Measurements from ENCODE around the gene EHMT1. TPM values are rescaled to one million over a fixed set of nuclear protein-coding genes. Genes with fewer than 3 reads are reported as not detected.

The EHMT1 gene
- polyA plus RNA-seq, 2 donors, result 26.6 to 42.3 TPM

DNA sequence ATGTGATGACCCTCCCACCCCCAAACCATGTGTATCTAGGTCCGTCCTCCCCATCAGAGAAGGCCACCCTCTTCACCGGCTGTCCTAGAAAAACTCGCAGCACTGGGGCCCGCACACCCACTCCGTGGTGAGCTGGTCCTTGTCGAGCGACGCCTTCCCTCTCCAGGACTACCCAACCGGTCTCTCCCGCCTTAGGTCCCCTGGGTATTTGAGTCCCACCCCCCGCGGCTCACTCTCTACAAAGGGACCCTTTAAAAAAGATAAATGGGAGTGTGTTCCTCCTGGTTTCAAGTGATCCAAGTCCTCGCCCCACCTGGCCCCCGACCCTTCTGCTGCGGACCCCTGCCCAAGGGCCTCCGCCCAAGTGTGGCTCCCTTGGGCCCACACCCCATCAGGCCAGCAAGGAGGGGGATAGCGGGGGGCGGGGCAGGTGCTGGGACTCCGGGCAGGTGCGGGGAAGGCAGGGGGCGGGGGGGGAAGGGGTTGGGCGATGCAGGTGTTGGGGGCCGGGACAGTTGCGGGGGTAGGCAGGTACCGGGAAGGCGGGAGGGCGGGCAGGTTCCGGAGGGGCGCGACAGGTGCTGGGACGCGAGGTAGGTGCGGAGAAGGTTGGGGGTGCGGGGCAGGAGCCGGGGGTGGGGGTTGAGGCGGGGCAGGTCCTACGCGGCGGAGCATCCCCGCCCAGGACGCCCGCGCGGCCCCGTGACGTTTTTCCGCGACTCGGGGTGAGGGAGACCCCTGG, 14.3 kb upstream of the EHMT1 start:
- Histone ChIP-seq H3K36me3 (ENCODE audit: control insufficient read depth in 2 of 2, insufficient read depth in 2 of 2, low read length in 1 of 2) (peaks cover 0 to 2% of the 10 kb centered on the region in 2 donors), H3K4me1 (ENCODE audit: control insufficient read depth in 2 of 2, insufficient read depth in 2 of 2, low read length in 1 of 2) (peaks cover 13 to 20% of the 10 kb centered on the region in 2 donors), H3K27me3 (ENCODE audit: control insufficient read depth in 1 of 2, insufficient read depth in 2 of 2, low read length in 2 of 2) (no peaks in the 10 kb centered on the region), H3K27ac (ENCODE audit: low read depth in 2 of 2, low read length in 1 of 2) (peak overlapping the region; percentile 74), H3K9me3 (ENCODE audit: control insufficient read depth in 2 of 2, insufficient read depth in 1 of 2, low read depth in 1 of 2, low read length in 1 of 2) (no peaks in the 10 kb centered on the region), H3K4me3 (ENCODE audit: low read depth in 1 of 2, low read length in 2 of 2) (peak overlapping the region; percentile 40 to 54)
- 8 to 13% methylated on average over 33 to 49 of the region's 49 CpGs for WGBS, 2 donors

DNA sequence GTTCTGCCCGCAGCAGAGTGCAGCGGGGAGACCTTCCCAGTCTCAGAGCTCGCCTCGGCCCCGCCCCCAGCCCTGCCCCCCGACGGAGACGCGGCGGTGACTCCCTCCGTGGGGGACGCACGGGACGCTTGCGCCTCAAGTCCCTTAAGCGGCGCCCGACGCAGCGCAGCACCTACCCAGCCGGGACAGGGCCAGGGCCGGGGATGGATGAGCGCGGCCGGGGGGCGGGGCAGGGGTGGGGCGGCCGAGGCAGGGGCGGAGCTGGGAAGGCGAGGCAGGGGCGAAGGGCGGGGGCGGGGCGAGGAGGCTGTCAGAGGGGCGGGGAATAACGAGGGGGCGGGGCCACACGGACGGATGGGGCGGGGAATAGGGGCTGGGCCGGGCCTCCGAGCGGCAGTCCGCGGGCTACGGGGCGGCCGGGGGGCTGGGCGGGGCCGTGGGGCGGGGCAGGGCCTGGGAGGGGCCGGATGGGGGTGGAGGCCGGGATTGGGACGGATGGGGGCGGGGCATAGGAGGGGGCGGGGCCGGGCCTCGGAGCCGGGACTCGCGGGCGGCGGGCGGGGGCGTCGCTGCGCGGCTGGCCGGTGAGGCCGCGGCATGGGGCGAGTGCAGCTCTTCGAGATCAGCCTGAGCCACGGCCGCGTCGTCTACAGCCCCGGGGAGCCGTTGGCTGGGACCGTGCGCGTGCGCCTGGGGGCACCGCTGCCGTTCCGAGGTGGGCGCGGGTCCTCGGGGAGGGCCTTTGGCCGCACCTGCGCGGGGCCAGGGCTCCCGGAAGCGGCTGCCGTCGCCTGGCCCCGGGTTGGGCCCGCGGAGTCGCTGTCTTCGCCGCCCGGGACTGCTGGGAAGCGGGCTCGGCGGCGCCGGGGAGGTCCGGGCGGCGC, 13.4 kb upstream of the EHMT1 start, which contains the start of gene ARRDC1:
Gene ARRDC1, plus strand, starts transcription at position 566 of the 884 bp plus-strand sequence. Its CDS starts 32 bp downstream, at position 598.
- Histone ChIP-seq H3K4me3 (ENCODE audit: low read depth in 1 of 2, low read length in 2 of 2) (peak within 1 kb of the TSS; percentile 79 to 89), H3K27me3 (ENCODE audit: control insufficient read depth in 1 of 2, insufficient read depth in 2 of 2, low read length in 2 of 2) (no peaks in the 10 kb centered on the region), H3K4me1 (ENCODE audit: control insufficient read depth in 2 of 2, insufficient read depth in 2 of 2, low read length in 1 of 2) (peaks cover 13 to 20% of the 10 kb centered on the region in 2 donors), H3K9me3 (ENCODE audit: control insufficient read depth in 2 of 2, insufficient read depth in 1 of 2, low read depth in 1 of 2, low read length in 1 of 2) (no peaks in the 10 kb centered on the region), H3K36me3 (ENCODE audit: control insufficient read depth in 2 of 2, insufficient read depth in 2 of 2, low read length in 1 of 2) (peaks cover 0 to 2% of the 10 kb centered on the region in 2 donors), H3K27ac (ENCODE audit: low read depth in 2 of 2, low read length in 1 of 2) (peak within 1 kb of the TSS; percentile 91 to 94)
- 1% methylated on average over 54 to 111 of the region's 111 CpGs for WGBS, 2 donors

DNA sequence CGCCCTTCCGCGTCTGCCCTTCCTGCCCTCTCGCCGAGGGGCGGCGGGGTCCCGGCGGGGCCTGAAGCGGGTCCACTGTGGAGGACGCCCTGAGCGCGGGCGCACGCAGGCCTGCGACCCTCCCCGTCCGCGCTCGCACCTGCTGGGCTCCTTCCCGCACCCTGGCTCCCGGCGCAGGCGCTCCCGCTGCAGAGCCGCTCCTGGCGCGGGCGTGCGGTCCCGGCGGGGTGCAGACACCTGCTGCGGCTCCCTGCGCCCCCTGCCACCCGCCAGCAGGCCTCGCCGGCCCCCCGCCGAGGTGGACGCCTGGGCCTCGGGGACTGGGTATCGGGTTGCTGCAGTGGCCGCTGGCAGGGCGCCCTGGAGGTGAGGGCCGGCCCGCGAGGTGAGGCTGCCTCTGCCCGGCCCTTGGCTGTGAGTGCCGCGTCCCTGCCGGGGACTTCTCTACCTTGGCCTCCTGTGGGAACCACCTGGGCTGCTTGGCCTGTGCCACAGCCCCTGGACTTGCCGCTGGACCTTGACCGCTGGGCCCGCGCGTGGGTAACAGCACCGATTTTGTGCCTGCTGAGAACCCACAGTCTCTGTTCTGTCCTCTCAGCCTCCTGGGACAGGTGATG, 12.7 kb upstream of the EHMT1 start:
- Histone ChIP-seq H3K27me3 (ENCODE audit: control insufficient read depth in 1 of 2, insufficient read depth in 2 of 2, low read length in 2 of 2) (no peaks in the 10 kb centered on the region), H3K36me3 (ENCODE audit: control insufficient read depth in 2 of 2, insufficient read depth in 2 of 2, low read length in 1 of 2) (peaks cover 0 to 2% of the 10 kb centered on the region in 2 donors), H3K9me3 (ENCODE audit: control insufficient read depth in 2 of 2, insufficient read depth in 1 of 2, low read depth in 1 of 2, low read length in 1 of 2) (no peaks in the 10 kb centered on the region), H3K4me1 (ENCODE audit: control insufficient read depth in 2 of 2, insufficient read depth in 2 of 2, low read length in 1 of 2) (peaks cover 13 to 23% of the 10 kb centered on the region in 2 donors), H3K27ac (ENCODE audit: low read depth in 2 of 2, low read length in 1 of 2) (peak overlapping the region; percentile 91 to 94), H3K4me3 (ENCODE audit: low read depth in 1 of 2, low read length in 2 of 2) (peak overlapping the region; percentile 79 to 89)
- 1 to 3% methylated on average over 46 to 57 of the region's 57 CpGs for WGBS, 2 donors

DNA sequence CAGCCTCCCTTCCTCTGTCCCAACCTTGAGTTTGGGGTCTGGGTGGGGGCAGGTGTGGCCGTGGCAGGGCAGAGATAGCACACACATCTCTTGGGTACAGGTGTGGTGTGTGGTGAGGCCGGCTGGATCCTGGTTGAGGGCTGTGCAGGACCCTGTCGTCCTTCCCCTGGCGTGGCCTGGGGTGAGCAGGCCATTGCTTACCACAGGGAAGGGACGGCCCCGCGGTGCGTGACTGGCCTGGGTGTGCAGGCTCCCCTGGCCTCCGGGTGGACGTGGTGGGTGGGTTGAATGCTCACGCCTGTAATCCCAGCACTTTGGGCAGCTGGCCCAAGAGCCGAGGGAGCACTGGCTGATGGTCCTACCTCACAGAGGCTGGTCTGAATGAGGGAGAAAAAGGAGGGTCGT, 12.1 kb upstream of the EHMT1 start:
- H3K4me3 ChIP-seq (ENCODE audit: low read depth in 1 of 2, low read length in 2 of 2), result peak overlapping the region; percentile 79 to 89
- peak overlapping the region; percentile 91 to 94 for H3K27ac ChIP-seq (ENCODE audit: low read depth in 2 of 2, low read length in 1 of 2)
- no peaks in the 10 kb centered on the region for H3K9me3 ChIP-seq (ENCODE audit: control insufficient read depth in 2 of 2, insufficient read depth in 1 of 2, low read depth in 1 of 2, low read length in 1 of 2)
- H3K4me1 ChIP-seq (ENCODE audit: control insufficient read depth in 2 of 2, insufficient read depth in 2 of 2, low read length in 1 of 2), result peaks cover 15 to 28% of the 10 kb centered on the region in 2 donors
- H3K27me3 ChIP-seq (ENCODE audit: control insufficient read depth in 1 of 2, insufficient read depth in 2 of 2, low read length in 2 of 2), result no peaks in the 10 kb centered on the region
- 34 to 45% methylated on average over 13 of the region's 13 CpGs for WGBS, 2 donors
- peaks cover 0 to 2% of the 10 kb centered on the region in 2 donors for H3K36me3 ChIP-seq (ENCODE audit: control insufficient read depth in 2 of 2, insufficient read depth in 2 of 2, low read length in 1 of 2)

DNA sequence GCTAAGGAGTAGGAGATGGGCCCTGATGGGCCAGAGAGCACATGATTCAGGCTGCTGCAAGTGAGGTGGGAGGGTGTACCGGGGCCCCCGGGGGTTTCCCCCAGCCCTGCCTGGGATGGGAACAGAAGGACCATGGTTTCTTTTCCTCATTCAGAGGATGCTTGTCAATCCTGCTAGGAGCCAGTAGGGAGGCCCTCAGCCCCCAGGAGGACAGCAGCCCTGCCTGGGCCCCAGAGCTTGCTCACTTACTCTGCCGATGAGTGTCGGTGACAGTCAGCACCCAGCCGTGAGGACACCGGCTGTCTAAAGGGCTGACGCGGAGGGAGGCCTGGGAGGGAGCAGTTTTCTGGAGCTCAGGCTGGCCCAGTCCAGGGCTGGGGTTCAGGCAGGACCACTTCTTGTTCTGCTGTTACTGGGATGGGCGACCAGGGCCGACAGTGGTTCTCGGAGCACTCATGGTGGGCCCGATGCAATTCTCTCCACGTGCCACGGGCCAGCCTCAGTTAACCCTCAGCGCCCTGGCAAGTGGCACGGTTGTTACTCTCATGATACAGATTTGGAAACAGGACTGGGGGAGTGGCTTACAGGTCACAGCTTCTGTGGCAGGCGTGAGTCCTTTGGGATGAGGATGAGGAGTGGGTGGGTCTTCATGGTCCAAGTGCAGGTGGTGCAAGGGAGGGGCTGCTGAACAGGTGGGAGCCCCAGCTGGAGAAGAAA, 11.5 kb upstream of the EHMT1 start:
- peaks cover 15 to 34% of the 10 kb centered on the region in 2 donors for H3K4me1 ChIP-seq (ENCODE audit: control insufficient read depth in 2 of 2, insufficient read depth in 2 of 2, low read length in 1 of 2)
- H3K27ac ChIP-seq (ENCODE audit: low read depth in 2 of 2, low read length in 1 of 2), result peak overlapping the region; percentile 55 to 94
- no peaks in the 10 kb centered on the region for H3K27me3 ChIP-seq (ENCODE audit: control insufficient read depth in 1 of 2, insufficient read depth in 2 of 2, low read length in 2 of 2)
- no peaks in the 10 kb centered on the region for H3K9me3 ChIP-seq (ENCODE audit: control insufficient read depth in 2 of 2, insufficient read depth in 1 of 2, low read depth in 1 of 2, low read length in 1 of 2)
- H3K36me3 ChIP-seq (ENCODE audit: control insufficient read depth in 2 of 2, insufficient read depth in 2 of 2, low read length in 1 of 2), result peaks cover 0 to 2% of the 10 kb centered on the region in 2 donors
- H3K4me3 ChIP-seq (ENCODE audit: low read depth in 1 of 2, low read length in 2 of 2), result peak overlapping the region; percentile 79 to 89
- 51 to 53% methylated on average over 17 of the region's 17 CpGs for WGBS, 2 donors

DNA sequence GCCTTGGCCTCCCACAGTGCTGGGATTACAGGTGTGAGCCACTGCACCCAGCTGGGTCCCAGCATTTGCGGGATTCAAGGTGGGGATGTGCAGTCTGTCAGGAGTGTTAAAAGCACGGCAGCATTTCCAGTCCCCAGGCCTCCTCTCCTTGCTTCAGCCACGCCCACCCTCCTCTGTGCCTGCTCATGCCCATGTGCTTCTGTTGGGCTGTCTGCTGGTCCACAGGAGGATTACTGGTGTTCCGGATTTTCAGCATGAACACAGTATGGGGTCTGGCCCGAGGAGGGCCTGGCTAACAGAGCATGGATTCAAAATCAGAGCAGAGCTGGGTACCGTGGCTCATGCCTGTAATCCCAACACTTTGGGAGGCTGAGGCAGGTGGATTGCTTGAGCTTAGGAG, 7.9 kb upstream of the EHMT1 start:
- Histone ChIP-seq H3K9me3 (ENCODE audit: control insufficient read depth in 2 of 2, insufficient read depth in 1 of 2, low read depth in 1 of 2, low read length in 1 of 2) (no peaks in the 10 kb centered on the region), H3K4me3 (ENCODE audit: low read depth in 1 of 2, low read length in 2 of 2) (no peak overlapping the region), H3K4me1 (ENCODE audit: control insufficient read depth in 2 of 2, insufficient read depth in 2 of 2, low read length in 1 of 2) (peaks cover 13 to 45% of the 10 kb centered on the region in 2 donors), H3K36me3 (ENCODE audit: control insufficient read depth in 2 of 2, insufficient read depth in 2 of 2, low read length in 1 of 2) (peaks cover 0 to 32% of the 10 kb centered on the region in 2 donors), H3K27me3 (ENCODE audit: control insufficient read depth in 1 of 2, insufficient read depth in 2 of 2, low read length in 2 of 2) (no peaks in the 10 kb centered on the region), H3K27ac (ENCODE audit: low read depth in 2 of 2, low read length in 1 of 2) (peak overlapping the region; percentile 93 to 99)
- WGBS, 2 donors, result 70 to 71% methylated on average over 6 of the region's 6 CpGs

DNA sequence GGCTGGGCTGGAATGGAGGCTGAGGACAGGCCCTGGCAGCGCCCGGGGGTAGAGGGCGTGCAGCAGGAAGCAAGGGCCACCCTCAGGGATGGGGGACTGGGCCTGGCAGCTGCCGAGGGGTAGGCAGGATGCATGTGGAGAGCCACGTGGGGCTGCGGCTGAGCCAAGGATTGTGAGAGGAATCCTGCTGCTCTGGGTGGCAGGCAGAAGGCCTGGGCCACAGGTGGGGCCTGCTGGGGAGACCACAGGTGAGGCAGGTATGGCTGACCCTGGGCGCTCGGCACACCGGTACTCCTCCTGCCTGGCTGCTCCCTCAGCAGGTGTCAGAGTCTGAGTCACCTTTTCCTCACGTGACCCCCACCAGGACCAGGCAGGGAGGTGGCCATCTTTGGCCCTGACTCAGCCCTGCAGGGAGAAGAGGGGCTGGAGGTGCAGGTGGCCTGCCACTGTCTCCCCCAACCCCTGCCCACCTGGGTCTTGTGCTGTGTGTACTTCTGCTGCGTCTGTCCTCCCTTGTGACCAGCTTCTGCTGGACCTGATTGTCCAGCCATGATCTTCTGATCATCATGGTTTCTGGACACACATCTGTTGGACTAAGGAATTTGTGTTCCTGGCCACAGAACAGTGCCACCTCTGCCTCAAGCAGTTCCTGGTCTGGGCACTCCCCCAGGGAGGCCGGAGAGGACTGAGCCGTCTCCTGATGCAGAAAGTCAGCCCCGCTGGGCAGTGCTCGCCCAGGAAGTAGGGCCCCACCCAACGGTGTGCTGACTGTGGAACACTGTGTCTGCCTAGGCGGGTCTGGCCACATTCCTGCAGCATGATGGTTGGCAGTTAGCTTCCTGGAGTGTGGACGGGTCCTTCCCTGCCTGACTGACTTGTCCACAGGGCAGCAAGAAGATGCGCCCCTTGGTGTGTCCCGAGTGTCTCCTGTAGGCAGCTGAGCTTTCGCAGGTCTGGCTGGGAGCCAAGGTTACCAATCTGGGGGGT, 6.9 kb upstream of the EHMT1 start:
- Histone ChIP-seq H3K4me3 (ENCODE audit: low read depth in 1 of 2, low read length in 2 of 2) (peak overlapping the region; percentile 36 to 47), H3K27ac (ENCODE audit: low read depth in 2 of 2, low read length in 1 of 2) (peak overlapping the region; percentile 93 to 99), H3K36me3 (ENCODE audit: control insufficient read depth in 2 of 2, insufficient read depth in 2 of 2, low read length in 1 of 2) (peaks cover 0 to 34% of the 10 kb centered on the region in 2 donors), H3K4me1 (ENCODE audit: control insufficient read depth in 2 of 2, insufficient read depth in 2 of 2, low read length in 1 of 2) (peaks cover 7 to 39% of the 10 kb centered on the region in 2 donors), H3K27me3 (ENCODE audit: control insufficient read depth in 1 of 2, insufficient read depth in 2 of 2, low read length in 2 of 2) (no peaks in the 10 kb centered on the region), H3K9me3 (ENCODE audit: control insufficient read depth in 2 of 2, insufficient read depth in 1 of 2, low read depth in 1 of 2, low read length in 1 of 2) (no peaks in the 10 kb centered on the region)
- 29 to 35% methylated on average over 21 of the region's 21 CpGs for WGBS, 2 donors

DNA sequence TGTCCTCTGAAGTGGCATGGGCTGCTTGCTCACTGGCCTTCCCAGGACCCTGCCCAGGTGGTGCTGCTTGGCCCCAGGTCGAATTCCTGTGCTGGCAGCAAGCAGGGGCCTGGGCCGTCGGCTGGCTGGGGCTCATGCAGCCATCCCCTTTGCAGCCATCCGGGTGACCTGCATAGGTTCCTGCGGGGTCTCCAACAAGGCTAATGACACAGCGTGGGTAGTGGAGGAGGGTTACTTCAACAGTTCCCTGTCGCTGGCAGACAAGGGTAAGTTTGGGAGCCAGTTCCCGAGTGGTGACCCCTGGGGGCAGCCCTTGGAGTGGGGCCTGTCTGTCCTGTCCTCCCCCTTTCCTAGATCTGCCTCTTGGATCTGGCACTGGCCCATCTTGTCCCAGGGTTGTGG, 6.1 kb upstream of the EHMT1 start:
- Histone ChIP-seq H3K27ac (ENCODE audit: low read depth in 2 of 2, low read length in 1 of 2) (peak overlapping the region; percentile 93 to 99), H3K27me3 (ENCODE audit: control insufficient read depth in 1 of 2, insufficient read depth in 2 of 2, low read length in 2 of 2) (no peaks in the 10 kb centered on the region), H3K9me3 (ENCODE audit: control insufficient read depth in 2 of 2, insufficient read depth in 1 of 2, low read depth in 1 of 2, low read length in 1 of 2) (no peaks in the 10 kb centered on the region), H3K4me1 (ENCODE audit: control insufficient read depth in 2 of 2, insufficient read depth in 2 of 2, low read length in 1 of 2) (peaks cover 2 to 34% of the 10 kb centered on the region in 2 donors), H3K36me3 (ENCODE audit: control insufficient read depth in 2 of 2, insufficient read depth in 2 of 2, low read length in 1 of 2) (peaks cover 0 to 36% of the 10 kb centered on the region in 2 donors), H3K4me3 (ENCODE audit: low read depth in 1 of 2, low read length in 2 of 2) (peak overlapping the region; percentile 36 to 47)
- whole genome bisulfite sequencing, 2 donors, result 53% methylated on average over 8 of the region's 8 CpGs

Measured in esophagus (tissue), 2 donors.